Cardiac fibroblast (primary cell): ENCODE measurements around the gene APOC4.
"Not testable (repeated sequence)": the region's sequence is repeated elsewhere in the genome, so short reads cannot be mapped to it uniquely, and the experiment has no call there.

Experiments
- DNase-seq, 2 donors: peaks; one replicate each; pipeline versions ENCODE4 v3.0.0 to v3.0.0-alpha.2; 2010; ENCODE audit warnings: low read depth in 2 of 2
- H3K4me3 ChIP-seq, 2 donors: replicated peaks in 1 of 2; 1 replicate in 1 of 2; 2 replicates in 1 of 2; pipeline ENCODE4 v1.5.1; 2011; ENCODE audit warnings: low read depth in 2 of 2, low read length in 2 of 2, mild to moderate bottlenecking in 2 of 2, moderate library complexity in 1 of 2
- TF ChIP-seq, protein P1 (sequence below): IDR thresholded peaks from one replicate; pipeline ENCODE4 v1.5.1; 2011; ENCODE audit warnings: low read depth, mild to moderate bottlenecking, low read length, inconsistent platforms

APOC4 gene

DNA sequence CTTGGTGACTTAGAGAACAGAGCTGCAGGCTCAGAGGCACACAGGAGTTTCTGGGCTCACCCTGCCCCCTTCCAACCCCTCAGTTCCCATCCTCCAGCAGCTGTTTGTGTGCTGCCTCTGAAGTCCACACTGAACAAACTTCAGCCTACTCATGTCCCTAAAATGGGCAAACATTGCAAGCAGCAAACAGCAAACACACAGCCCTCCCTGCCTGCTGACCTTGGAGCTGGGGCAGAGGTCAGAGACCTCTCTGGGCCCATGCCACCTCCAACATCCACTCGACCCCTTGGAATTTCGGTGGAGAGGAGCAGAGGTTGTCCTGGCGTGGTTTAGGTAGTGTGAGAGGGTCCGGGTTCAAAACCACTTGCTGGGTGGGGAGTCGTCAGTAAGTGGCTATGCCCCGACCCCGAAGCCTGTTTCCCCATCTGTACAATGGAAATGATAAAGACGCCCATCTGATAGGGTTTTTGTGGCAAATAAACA, 17.8 kb upstream of the APOC4 start:
- TF ChIP-seq, protein P1, sequence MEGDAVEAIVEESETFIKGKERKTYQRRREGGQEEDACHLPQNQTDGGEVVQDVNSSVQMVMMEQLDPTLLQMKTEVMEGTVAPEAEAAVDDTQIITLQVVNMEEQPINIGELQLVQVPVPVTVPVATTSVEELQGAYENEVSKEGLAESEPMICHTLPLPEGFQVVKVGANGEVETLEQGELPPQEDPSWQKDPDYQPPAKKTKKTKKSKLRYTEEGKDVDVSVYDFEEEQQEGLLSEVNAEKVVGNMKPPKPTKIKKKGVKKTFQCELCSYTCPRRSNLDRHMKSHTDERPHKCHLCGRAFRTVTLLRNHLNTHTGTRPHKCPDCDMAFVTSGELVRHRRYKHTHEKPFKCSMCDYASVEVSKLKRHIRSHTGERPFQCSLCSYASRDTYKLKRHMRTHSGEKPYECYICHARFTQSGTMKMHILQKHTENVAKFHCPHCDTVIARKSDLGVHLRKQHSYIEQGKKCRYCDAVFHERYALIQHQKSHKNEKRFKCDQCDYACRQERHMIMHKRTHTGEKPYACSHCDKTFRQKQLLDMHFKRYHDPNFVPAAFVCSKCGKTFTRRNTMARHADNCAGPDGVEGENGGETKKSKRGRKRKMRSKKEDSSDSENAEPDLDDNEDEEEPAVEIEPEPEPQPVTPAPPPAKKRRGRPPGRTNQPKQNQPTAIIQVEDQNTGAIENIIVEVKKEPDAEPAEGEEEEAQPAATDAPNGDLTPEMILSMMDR: no peak
- DNase-seq: no peak
- no peak overlapping the region for H3K4me3 ChIP-seq

DNA sequence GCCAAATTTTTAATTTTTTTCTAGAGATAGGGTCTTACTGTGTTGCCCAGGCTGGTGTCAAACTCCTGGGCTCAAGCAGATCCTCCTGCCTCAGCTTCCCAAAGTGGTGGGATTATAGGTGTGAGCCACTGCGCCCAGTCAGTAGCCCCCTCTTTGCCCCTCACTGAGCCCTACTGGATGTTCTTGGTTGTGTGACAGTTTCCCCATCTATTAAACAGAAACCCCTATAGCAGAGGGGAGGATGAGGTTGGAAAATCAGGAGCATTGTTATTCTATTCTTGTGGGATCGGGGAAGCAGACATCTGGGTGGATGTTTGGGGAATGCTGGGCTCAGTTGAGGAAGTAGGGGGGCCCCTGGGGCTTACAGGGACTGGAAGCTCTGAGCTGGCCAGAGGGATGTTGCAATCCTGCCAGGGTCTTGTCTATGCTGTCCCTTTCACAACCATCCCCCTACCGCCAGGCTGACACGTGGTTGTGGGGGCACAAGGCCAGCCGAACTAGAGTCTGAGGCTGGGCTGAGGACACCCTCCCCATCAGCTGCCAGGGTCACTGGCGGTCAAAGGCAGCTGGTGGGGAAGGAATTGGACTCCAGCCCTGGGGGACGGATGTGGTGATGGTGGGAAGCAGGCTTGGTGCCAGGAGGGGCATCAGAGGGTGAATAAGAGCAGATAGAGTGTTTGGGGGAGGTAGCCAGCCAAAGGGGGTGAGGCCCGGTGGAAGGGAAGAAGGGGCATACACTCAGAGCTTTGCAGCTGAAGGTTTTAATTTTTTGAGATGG, 16.7 kb upstream of the APOC4 start:
- DNase-seq: peak; percentile 70 to 95
- no peak overlapping the region for H3K4me3 ChIP-seq
- TF ChIP-seq, protein P1: no peak

DNA sequence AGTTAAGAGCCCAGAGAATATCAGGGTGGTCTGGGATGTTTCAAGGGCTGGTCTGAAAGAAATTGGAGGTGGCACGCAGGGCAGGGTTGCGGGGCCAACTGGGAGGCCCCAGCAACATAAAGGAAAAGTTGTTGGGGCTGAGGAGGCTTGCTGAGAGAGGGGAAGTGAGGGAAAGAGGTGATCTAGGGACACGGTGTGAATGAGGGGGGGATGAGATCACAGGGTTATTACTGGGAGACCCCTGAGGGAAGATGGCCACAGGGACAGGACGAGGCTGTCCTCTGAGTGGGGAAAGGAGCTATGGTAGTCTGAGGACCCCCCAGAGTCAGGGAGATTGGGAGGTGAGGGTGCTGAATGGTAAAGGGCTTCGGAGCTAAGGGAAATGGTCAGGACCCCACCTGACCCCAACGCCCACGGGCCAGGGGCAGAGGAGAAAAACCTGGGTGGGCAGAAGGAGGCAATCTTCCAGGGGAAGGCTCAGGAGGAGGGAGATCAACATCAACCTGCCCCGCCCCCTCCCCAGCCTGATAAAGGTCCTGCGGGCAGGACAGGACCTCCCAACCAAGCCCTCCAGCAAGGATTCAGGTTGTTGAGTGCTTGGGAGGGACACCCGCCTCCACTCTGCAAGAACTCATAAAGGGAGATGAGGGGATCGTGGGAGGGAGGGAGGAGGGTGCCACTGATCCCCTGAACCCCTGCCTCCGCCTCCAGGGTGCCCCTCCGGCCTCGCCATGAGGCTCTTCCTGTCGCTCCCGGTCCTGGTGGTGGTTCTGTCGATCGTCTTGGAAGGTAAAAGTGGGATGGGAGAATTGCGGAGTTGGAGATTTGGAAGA, 15.6 kb upstream of the APOC4 start:
- not testable (repeated sequence) for DNase-seq, H3K4me3 ChIP-seq

DNA sequence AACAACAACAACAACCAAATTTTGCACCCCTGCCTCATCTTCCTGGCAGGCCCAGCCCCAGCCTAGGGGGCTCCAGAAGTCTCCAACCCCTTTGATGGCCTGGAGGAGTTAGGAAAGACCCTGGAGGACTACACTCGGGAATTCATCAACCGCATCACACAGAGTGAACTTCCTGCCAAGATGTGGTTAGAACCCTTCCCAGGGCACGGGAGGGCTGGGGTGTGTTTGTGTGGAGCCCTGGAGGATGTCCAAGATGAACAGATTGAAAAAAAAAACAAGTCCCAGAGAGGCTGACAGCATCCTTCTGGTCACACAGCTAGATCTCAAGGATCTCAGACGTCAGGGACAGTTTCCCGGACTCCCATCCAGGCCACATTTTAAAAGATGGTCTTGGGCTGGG, 14.3 kb upstream of the APOC4 start:
- TF ChIP-seq, protein P1: no peak
- H3K4me3 ChIP-seq: no peak overlapping the region
- peak; percentile 83 to 94 for DNase-seq

DNA sequence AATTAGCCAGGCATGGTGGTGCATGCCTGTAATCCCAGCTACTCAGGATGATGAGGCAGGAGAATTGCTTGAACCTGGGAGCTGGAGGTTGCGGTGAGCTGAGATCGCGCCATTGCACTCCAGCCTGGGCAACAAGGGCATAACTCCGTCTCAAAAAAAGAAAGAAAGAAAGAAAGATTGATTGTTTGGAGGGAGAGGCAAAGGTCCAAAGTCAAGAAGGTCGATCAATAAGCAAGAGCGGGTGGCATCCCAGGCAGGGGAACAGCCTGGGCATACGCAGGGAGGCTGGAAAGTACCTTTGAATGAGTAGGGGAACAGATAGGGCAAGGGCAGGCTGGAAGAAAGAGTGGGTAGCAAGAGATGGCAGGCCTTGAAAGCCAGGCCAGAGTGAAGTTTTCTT, 11.9 kb upstream of the APOC4 start:
- no peak overlapping the region for H3K4me3 ChIP-seq
- TF ChIP-seq, protein P1: no peak
- no peak for DNase-seq

DNA sequence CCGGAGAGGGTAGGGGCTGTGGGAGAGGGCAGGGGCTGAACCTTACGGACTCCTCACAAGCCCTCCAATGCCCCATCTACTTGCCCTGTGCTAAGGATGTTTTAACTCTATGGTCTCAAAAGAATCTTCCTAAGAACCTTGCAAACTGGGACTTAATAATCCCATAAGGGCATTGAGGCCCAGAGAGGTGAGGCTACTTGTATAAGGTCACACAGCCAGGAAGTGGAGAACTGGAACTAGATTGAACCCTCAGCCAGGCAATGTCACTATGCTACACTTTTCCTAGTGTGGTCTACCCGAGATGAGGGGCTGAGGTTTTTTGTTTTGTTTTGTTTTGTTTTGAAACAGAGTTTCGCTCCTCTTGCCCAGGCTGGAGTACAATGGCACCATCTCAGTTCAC, 10.5 kb upstream of the APOC4 start:
- no peak for DNase-seq
- TF ChIP-seq, protein P1: no peak
- H3K4me3 ChIP-seq: no peak overlapping the region

DNA sequence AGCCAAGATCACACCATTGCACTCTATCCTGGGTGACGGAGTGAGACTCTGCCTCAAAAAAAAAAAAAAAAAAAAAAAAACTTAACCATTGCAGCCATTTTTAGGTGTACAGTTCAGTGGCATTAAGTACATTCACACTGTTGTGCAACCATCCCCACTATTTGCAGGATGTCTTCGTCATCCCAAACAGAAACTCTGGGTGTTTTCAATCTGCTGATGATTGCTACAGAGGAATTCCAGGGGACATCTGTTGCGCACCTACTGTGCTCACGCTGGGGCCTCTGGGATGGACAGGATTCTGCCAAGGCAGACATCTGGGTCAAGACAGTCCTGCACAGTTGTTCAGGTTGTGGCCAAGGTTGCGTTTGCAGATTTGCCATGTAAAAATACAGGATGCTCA, 2.4 kb upstream of the APOC4 start:
- H3K4me3 ChIP-seq: no peak overlapping the region
- peak in 1 of 2 donors; percentile 29 for DNase-seq
- TF ChIP-seq, protein P1: no peak
